Measurements from ENCODE around the gene PCDH17. TPM values are rescaled to one million over a fixed set of nuclear protein-coding genes. Genes with fewer than 3 reads are reported as not detected.

Gene PCDH17
- total and polyA plus RNA-seq, 9 of the 15 experiments (the other 6 are each of a cell fraction or from before 2014, with no cell fraction given) = not detected

- WGBS (ENCODE audit: insufficient coverage, low coverage, missing lambda C conversion rate) = 0% methylated on average over 1 of the region's 1 CpG
- Histone ChIP-seq H3K36me3 (ENCODE audit: control insufficient read depth, insufficient read depth, low read length) (no peaks in the 10 kb centered on the region), H3K27me3 (ENCODE audit: control insufficient read depth in 2 of 2, insufficient read depth in 2 of 2, low read length in 2 of 2) (no peaks in the 10 kb centered on the region), H3K79me2 (ENCODE audit: control insufficient read depth, insufficient read depth, low read length) (no peaks in the 10 kb centered on the region), H3K4me1 (replicated peaks in 1 of 2; ENCODE audit: control insufficient read depth in 2 of 2, insufficient read depth in 2 of 2, low read length in 2 of 2) (no peaks in the 10 kb centered on the region), H3K9me1 (ENCODE audit: control insufficient read depth, insufficient read depth, low read length) (no peaks in the 10 kb centered on the region), H3K4me3 (no peak overlapping the region), H2AFZ (ENCODE audit: low read depth, low read length) (no peak overlapping the region), H3K9me3 (replicated peaks; ENCODE audit: control insufficient read depth, insufficient read depth, low read depth, low read length) (0 out of 2 replicates have a peak, but pooled peaks cover 2% of the 10 kb centered on the region), H3K27ac (ENCODE audit: extremely low read depth, low read depth, low read length) (no peak overlapping the region), H4K20me1 (replicated peaks; ENCODE audit: control insufficient read depth, insufficient read depth, low read length) (no peaks in the 10 kb centered on the region), H3K4me2 (ENCODE audit: insufficient read depth, low read length) (no peak overlapping the region), H3K9ac (ENCODE audit: insufficient read depth in 1 of 2, low read depth in 2 of 2, low read length in 2 of 2) (no peak overlapping the region)
- POLR2A ChIA-PET = no interaction called here
- CTCF ChIA-PET (ENCODE audit: low intra/inter-chr PET ratio) = no interaction called here
- in situ Hi-C loops (cut with MboI) (no loop called here), intact Hi-C loops (cut with micrococcal nuclease) (no loop called here)
- DNase-seq (ENCODE audit: extremely low read depth in 1 of 4, low spot score in 3 of 4) (no peak), FAIRE-seq (no peak), ATAC-seq (no peak)
- TF ChIP-seq GTF2F1 (IDR thresholded peaks at IDR 0.05; ENCODE audit: low read depth, low read length) = no peak
- no peak for TF ChIP-seq THAP7 (CRISPR knock-in tag; IDR thresholded peaks at IDR 0.05)
- TF ChIP-seq XRCC4 (IDR thresholded peaks at IDR 0.05; ENCODE audit: extremely low read depth, insufficient read depth, insufficient read length) = no peak
- TF ChIP-seq SLC30A9 (CRISPR knock-in tag; IDR thresholded peaks at IDR 0.05) = no peak
- TF ChIP-seq, protein P1, sequence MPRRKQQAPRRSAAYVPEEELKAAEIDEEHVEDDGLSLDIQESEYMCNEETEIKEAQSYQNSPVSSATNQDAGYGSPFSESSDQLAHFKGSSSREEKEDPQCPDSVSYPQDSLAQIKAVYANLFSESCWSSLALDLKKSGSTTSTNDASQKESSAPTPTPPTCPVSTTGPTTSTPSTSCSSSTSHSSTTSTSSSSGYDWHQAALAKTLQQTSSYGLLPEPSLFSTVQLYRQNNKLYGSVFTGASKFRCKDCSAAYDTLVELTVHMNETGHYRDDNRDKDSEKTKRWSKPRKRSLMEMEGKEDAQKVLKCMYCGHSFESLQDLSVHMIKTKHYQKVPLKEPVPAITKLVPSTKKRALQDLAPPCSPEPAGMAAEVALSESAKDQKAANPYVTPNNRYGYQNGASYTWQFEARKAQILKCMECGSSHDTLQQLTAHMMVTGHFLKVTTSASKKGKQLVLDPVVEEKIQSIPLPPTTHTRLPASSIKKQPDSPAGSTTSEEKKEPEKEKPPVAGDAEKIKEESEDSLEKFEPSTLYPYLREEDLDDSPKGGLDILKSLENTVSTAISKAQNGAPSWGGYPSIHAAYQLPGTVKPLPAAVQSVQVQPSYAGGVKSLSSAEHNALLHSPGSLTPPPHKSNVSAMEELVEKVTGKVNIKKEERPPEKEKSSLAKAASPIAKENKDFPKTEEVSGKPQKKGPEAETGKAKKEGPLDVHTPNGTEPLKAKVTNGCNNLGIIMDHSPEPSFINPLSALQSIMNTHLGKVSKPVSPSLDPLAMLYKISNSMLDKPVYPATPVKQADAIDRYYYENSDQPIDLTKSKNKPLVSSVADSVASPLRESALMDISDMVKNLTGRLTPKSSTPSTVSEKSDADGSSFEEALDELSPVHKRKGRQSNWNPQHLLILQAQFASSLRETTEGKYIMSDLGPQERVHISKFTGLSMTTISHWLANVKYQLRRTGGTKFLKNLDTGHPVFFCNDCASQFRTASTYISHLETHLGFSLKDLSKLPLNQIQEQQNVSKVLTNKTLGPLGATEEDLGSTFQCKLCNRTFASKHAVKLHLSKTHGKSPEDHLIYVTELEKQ (CRISPR knock-in tag; IDR thresholded peaks at IDR 0.05) = no peak
- no peak for TF ChIP-seq POLR2H (tag; IDR thresholded peaks at IDR 0.05; ENCODE audit: low read depth)
- BruUV-seq (replicated peaks) = no TSS peak
These were observed 6.0 kb downstream of the PCDH17 start for GRCh38 chr13:57637515-57637914.
